GM21529 (cell line): Measurements from ENCODE around the gene TSTD1.
"Not testable (repeated sequence)": the region's sequence is repeated elsewhere in the genome, so short reads cannot be mapped to it uniquely, and the experiment has no call there.

ENCODE experiments used
- ATAC-seq: cut with Tn5 transposase; IDR thresholded peaks from one replicate; pipeline ENCODE4 v1.9.1; 2021; ENCODE audit not compliant: unreplicated experiment

The TSTD1 gene

DNA sequence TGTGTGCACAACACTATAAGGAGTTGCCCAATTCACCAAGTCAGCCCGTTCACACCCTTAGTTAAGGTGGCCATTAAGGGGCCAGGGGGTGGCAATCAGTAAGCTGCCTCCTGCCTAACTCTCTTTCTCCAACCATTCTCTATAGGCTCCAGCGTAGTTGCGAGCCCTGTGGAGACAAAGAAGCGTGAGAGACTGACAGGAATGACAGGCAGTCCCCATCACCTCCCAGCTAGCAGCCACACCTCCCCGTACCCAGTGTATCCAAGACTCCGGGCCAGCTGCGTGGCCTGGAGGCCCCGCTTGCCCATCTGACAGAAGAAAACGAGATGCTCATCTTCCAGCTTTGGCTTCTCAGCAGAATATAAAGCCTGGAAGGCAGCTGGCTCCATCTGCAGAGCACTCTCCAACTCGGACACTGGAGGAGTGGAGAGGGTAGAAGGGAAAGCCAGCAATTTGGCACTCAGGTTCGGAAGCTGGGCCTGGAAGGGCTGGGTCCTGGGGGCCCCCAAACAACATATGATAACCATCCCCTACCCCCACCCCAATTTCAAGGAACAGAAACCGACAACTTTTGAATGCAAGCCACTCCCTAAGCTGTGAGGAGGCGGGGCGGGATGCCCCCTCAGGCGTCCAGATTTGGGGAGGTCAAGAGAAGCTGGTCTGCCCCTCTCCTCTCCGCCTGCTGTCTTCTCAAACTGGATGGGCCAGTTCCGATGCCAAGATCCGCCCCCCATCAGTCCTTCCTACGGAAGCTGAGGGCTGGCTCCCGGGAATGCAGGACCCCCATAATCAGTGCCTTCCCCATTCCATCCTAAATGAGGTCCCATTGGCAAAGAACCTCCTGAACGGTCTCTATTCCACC lies 872 bp downstream of the TSTD1 start:
- no peak for ATAC-seq

DNA sequence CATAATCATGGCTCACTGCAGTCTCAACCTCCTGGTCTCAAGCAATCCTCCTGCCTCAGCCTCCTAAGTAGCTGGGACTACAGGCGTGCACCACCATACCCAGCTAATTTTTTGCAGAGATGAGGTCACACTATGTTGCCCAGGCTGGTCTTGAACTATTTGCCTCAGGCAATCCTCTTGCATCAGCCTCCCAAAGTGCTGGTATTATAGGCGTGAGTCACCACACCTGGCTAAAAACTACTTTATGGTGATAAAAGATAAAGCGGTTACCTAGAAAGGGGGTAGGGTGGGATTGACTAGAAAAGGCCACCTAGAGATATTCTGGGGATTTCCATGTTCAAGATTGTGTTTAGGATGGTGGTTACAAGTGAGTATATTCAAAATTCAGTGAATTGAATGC lies 5.0 kb downstream of the TSTD1 start:
- no peak for ATAC-seq

DNA sequence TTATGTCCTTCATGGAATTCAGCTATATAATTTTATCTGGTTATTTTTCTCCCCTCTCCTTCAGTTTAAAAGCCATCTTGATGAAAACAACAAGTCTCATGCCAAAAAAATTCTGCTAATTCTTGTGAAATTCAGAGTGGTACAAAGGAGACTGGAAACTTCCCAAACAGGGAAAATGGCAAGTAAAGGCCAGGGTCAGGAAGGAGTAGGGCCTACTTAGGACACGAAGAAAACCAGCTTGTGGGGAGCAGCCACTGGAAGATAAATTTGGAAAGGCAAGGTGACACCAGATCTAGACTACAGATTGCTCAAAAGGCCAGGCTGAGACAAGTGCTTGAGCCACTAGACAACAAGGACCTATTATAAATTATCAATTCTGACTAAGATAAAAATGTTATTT lies 6.4 kb downstream of the TSTD1 start:
- ATAC-seq: no peak

DNA sequence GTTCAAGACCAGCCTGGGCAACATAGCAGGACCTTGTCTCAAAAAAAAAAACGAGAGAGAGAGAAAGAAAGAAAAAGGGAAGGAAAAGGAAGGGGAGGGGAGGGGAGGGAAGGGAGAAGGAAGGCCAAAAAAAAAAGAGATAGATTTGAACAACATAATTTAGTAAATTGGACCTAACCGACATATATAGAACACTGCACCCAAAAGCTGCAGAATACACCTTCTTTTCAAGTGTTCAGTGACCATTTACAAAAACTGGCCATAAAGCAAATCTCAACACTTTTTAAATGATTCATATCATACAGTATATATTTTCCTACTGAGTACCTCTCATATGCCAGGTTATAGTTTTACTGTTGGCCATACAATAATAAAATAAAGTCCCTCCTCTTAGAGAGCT lies 6.9 kb downstream of the TSTD1 start:
- no peak for ATAC-seq

DNA sequence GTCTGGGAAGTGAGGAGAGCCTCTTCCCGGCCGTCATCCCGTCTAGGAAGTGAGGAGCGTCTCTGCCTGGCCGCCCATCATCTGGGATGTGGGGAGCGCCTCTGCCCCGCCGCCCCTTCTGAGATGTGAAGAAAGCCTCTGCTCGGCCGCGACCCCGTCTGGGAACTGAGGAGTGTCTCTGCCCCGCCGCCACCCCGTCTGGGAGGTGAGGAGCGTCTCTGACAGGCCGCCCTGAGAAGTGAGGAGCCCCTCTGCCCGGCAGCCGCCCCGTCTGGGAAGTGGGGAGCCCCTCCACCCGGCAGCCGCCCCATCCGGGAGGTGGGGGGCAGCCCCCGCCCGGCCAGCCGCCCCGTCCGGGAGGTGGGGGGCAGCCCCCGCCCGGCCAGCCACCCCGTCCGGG lies 9.3 kb downstream of the TSTD1 start:
- ATAC-seq: not testable (repeated sequence)

DNA sequence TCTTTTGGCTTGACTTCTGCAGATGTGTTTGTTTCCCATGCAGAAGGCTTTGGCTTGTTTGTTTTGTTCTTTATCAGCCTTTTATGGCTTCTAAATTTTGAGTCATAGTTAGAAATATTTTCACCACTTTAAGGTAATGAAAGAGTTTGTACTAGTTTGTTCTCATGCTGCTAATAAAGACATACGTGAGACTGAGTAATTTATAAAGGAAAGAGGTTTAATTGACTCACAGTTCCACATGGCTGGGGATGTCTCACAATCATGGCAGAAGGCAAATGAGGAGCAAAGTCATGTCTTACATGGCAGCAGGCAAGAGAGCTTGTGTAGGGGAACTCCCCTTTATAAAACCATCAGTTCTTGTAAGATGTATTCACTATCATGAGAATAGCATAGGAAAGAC lies 11.8 kb downstream of the TSTD1 start:
- not testable (repeated sequence) for ATAC-seq

DNA sequence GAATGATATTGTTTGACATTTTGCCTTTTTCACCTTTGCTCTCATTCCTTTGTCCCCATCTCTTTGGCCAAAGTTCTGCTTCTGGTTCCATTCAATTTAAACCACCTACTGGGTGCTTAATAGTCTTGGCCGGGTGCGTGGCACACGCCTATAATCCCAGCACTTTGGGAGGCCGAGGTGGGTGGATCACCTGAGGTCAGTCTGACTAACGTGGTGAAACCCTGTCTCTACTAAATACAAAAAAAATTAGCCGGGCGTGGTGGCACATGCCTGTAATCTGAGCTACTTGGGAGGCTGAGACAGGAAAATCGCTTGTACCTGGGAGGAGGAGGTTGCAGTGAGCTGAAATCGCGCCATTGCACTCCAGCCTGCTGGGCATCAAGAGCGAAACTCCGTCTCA lies 16.3 kb downstream of the TSTD1 start:
- not testable (repeated sequence) for ATAC-seq

DNA sequence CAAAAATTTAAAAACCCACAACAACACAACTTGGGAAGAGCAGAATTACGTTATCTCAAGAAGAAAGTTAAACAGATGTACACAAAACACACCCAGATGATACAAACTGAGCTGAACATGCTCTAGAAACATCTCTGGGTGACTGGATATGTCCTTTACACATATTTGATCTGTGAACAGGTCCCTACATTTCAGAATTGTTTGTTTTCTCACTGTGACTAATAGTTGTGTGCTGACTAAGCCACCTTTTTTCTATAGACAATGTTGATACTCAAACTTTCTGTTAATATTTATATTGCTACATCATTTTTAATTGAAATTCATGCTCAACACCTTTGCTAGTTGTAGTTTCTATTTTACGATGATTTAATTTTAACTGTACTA lies 16.8 kb downstream of the TSTD1 start:
- ATAC-seq: no peak

DNA sequence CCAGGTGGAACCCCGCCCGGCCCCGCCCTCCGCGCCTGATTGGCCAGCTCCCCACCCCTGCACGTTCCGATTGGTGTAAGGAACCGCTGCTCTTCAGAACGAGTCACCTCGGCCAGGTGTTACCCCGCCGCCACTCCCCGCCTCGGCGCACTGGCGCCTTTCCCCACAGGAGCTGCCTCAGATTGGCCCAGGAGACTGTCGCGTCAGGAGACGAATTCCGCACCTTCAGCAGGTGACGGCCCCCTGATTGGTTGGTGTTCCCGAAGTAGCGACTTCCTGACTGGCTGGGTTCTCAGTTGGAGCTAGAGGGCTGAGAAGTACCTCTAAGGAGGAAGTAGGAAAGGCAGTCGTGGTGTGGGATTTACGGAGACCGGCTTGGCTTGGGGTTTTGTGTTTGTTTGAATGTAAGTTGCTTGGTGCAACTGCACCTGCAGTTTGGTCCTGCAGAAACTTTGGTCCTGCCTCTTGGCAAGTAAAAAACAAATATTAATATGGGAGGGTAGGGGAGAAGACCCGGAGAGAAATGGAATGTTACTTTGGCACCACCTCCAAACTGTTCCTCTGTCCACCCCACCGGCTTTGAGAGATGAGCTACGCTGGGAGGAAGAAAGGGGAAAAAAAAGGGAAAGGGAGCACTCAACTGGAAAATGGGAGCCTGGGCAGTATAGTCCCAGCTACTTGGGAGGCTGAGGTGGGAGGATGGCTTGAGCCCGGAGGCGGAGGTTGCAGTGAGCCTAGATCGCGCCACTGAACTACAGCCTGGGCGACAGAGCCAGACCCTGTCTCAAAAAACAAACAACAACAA lies 17.4 kb downstream of the TSTD1 start:
- peak; percentile 90 for ATAC-seq

DNA sequence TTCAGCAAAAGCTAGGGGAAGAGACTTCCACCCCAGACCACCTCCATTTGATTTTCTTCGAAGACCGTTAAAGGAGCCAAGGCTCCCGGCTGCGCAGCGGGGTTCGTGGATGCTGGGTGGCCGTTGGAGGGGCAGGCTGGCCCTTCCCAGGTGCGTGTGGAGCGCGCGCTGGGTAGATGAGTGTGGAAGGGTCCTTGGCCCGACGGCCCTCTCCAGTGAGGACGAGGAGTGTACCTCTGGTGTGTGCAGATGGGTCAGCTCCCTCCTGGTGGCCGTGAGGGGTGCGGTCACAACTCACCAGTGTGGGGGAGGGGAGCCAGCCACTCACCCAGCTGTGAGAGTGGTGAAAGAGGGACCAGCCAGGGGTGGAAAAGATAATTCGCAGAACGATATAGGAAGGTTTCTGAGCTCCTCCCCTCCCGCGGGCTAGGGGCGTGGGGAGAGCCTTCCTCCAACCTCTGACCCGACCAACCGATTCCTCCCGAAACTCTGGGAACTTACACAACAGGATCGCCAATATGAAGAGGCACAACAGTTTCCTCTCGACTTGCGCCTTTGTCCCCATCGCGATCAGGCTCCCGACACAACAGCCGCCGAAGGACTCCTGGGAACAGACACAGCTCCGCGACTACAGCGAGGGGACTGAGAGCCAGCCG lies 18.1 kb downstream of the TSTD1 start, which contains the start of gene F11R:
Gene F11R, minus strand, starts transcription at position 644 of the 656 bp plus-strand sequence. Its CDS starts 79 bp downstream, at position 565.
- ATAC-seq: peak; percentile 34

DNA sequence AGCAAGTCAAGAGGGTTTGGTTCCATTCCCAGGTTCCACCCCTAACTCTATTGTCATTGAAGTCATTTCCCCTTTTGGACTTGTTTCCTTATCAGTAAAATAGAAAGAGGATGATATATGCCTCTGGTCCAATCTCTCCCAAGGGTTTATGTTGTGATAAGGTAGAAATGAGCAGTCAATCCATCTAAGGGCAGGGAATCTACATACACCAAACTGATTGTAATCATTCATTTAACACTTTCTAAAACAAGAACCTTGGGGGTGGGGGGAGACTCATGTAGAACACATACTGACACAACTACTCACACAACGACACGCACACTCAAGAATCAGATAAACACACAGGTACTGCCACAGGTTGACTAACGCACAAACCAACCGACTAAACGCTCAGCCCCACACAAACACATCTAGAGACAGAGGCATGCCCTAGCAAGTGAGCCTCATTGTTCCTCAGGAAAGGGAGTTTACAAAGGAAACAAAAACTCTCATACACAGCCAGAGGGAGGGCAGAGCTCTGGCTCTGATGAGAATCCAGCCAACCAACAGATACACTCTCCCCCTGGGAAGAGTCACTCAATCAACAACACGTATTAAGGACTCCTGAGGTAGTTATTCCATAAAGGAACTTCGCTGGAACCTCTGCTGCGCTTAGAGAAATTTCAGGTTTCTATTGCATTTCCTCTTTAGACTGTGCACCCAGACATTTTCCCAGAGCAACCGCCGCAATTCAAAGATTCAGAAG lies 18.8 kb downstream of the TSTD1 start:
- ATAC-seq: no peak

DNA sequence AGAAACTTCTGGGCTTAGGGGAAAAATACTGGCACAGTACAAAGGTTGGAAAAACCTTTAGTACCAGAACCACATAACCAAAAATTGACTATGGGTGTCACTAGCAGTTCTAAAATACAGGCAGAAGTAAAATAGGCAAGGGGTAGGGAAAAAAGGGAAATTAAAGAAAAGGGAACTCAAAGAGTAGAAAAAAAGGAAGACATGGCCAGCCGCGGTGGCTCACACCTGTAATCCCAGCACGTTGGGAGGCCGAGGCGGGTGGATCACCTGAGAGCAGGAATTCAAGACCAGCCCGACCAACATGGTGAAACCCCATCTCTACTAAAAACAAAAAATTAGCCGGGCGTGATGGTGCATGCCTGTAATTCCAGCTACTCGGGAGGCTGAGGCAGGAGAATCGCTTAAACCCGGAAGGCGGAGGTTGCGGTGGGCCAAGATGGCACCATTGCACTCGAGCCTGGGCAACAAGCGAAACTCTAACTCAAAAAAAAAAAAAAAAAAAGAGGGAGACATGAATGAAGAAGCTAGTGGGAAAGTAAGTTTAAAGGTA lies 19.6 kb downstream of the TSTD1 start:
- ATAC-seq: not testable (repeated sequence)

DNA sequence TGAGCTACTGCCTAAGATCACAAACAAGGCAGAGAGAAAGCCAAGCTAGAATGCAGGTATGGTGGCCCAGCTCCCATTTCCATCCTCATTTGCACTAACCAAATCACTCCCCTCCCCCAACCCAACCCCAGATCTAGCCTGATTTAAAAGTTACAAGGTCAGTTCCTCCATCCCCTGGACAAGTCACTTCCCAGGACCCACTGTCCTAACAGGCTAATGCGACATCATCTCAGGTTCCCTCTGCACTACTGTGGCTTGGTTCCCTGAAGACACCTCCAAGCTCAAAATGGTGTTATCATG lies 20.2 kb downstream of the TSTD1 start:
- no peak for ATAC-seq

DNA sequence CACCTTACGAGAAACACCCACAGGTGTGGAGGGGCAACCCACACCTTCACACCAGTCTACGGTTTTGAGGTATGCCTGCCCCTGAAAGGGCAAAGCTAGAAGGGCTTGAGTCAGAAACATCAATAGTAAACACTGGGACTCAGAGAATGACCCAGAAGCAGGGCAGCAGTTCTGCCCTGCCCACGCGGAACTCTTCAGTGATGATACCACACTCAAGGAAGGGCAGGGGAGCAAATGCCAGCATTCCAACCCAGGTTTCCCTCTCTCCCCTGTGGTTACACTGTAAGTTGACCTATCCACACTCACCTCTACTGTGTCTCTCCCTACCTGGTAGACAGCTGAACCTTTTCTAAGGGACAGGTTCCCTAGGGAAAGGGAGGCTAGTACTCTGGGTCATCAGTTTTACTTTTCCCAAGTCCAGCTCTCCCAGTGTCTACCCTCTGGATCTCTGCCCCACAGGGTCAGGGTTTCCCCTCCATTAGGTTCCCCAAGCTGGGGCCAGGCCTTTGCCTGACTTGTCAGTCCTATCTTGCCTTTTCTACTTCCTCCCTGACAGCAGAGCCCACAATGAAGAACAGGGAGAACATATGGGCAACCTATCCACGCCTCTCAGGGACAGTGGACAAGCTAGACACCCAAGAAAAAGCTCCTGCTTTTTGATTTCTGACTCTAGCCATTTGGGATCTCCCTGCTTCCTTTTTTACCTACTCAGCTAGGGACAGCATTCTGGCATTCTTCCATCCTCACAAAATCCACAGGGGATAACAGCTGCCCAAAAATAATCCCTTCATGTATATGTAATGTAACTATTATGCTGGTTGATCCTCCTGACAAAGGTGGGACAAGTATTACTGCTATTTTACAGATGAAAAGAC lies 20.8 kb downstream of the TSTD1 start:
- ATAC-seq: no peak

DNA sequence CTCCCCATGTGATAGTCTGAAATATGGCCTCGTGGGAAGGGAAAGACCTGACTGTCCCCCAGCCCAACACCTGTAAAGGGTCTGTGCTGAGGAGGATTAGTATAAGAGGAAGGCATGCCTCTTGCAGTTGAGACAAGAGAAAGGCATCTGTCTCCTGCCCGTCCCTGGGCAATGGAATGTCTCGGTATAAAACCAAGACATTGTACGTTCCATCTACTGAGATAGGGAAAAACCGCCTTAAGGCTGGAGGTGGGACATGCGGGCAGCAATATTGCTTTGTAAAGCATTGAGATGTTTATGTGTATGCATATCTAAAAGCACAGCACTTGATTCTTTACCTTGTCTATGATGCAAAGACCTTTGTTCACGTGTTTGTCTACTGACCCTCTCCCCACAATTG lies 21.6 kb downstream of the TSTD1 start:
- ATAC-seq: not testable (repeated sequence)

DNA sequence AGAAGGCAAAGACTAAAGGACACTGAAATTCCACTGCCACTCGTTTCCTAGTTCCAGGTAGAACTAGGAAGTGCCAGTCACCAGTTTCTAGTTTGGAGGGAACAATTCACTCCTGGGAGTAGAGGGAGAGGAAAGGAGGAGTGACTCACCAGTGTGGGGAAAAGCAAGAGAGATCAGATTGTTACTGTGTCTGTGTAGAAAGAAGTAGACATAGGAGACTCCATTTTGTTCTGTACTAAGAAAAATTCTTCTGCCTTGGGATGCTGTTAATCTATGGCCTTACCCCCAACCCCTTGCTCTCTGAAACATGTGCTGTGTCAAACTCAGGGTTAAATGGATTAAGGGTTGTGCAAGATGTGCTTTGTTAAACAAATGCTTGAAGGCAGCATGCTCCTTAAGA lies 22.1 kb downstream of the TSTD1 start:
- ATAC-seq: not testable (repeated sequence)

DNA sequence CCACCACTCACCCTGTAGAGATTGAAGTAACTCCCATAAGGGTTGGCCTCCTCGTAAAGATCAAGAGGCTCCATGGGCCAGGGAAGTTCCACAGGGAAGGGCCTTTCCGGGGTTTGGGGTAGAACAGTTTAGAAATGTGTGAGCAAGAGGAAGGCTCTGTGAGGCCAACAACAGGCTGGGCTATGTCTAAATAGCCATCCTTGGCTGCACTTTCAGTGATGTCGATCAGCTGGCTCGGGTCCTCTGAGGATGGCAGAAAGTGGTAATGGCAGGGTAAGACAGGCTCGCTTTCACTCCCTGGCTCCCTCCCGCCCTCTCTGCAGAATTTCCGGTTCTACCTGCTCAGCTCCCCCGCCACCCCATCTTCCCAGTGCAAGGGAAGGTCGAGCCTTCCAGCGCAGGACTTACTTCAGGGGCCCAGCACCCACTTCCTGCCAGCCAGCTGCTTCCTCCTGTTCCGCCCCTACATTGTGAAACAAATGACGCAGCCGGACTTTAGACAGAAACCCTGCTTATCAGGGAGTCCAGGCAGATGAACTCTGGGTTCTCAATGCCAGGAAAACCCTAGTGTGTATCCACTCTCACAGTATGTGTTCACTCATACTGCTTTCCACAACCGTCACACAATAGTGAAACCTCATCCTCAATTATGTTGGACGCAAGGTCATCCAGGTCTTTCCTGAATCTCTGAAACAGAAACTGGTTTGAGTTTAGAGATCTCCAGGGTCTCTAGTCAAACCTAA lies 25.1 kb downstream of the TSTD1 start:
- peak; percentile 93 for ATAC-seq

DNA sequence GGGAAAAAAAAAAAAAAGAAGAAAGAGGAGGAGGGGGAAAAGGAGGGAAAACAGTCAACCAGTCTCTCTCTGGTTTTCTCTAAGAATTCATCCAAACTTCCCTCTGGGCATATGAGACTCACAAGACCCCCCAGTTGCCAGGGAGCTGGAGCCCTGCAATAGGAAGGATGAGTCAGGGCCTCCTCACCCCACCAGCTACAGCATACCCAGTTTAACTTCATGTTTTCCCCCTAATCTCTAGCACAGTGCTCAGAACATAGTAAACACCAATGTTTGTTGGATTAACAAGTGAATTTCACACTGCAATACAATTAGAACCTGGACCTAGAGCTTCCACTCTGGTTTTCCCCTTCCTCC lies 25.7 kb downstream of the TSTD1 start:
- ATAC-seq: peak; percentile 3

DNA sequence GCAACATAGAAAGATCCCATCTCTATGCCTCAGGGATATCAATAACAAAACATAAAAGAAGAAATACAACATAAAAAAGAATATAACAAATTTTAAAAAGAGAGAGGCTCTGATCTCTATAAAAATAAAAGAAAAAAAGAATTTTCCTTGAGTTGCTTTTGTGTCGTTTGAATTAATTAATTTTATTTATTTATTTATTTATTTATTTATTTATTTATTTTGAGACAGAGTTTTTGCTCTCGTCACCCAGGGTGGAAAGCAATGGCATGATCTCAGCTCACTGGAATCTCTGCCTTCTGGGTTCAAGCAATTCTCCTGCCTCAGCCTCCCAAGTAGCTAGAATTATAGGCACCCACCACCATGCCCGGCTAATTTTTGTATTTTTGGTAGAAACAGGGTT lies 26.3 kb downstream of the TSTD1 start:
- ATAC-seq: no peak
